ENCODE results near the gene NR1D2. TPM values are rescaled to one million over a fixed set of nuclear protein-coding genes. Genes with fewer than 3 reads are reported as not detected.

The NR1D2 gene
- total RNA-seq, 1 experiment from 2014 or later, result 18.4 TPM

- H3K4me1 Mint-ChIP-seq, result peaks cover 6% of the 10 kb centered on the region
- peaks cover 4% of the 10 kb centered on the region; the same call in 1 of the 2 replicates for H3K9me3 Mint-ChIP-seq
- H3K27me3 Mint-ChIP-seq (ENCODE audit: low read depth), result no peaks in the 10 kb centered on the region; the same call in 1 of the 2 replicates
- no peak overlapping the region for H3K27ac Mint-ChIP-seq
- ATAC-seq (no peak), DNase-seq (ENCODE audit: low spot score) (no peak)
- ChIA-PET POLR2A (interaction anchor here (0.6 kb wide), 1 partner anchor 45 kb away, joined by 4 read pairs; no protein-coding TSS in a partner anchor), CTCF (no interaction called here)
- TF ChIP-seq EMX1 (CRISPR knock-in tag; IDR thresholded peaks at IDR 0.05) (no peak), NFE2L1 (CRISPR knock-in tag; IDR thresholded peaks at IDR 0.05) (no peak), JUN (CRISPR knock-in tag; IDR thresholded peaks at IDR 0.05) (no peak), FOXP1 (CRISPR knock-in tag; IDR thresholded peaks at IDR 0.05; ENCODE audit: borderline replicate concordance) (no peak), ZNF138 (CRISPR knock-in tag; conservative IDR thresholded peaks at IDR 0.05) (no peak), HMGA2 (CRISPR knock-in tag; IDR thresholded peaks at IDR 0.05) (no peak), PRDM15 (CRISPR knock-in tag; IDR thresholded peaks at IDR 0.05) (no peak), CTCF (IDR thresholded peaks at IDR 0.05) (no peak), ESRRA (CRISPR knock-in tag; IDR thresholded peaks at IDR 0.05; ENCODE audit: borderline replicate concordance) (no peak), FOXJ3 (CRISPR knock-in tag; IDR thresholded peaks at IDR 0.05; ENCODE audit: borderline replicate concordance) (no peak), KAT7 (CRISPR knock-in tag; IDR thresholded peaks at IDR 0.05; ENCODE audit: borderline replicate concordance) (no peak), FOXP4 (CRISPR knock-in tag; IDR thresholded peaks at IDR 0.05) (no peak), E2F4 (CRISPR knock-in tag; IDR thresholded peaks at IDR 0.05; ENCODE audit: borderline replicate concordance, low read depth) (no peak), ZNF121 (CRISPR knock-in tag; IDR thresholded peaks at IDR 0.05) (no peak), CREB1 (CRISPR knock-in tag; IDR thresholded peaks at IDR 0.05) (no peak), ARID4B (CRISPR knock-in tag; IDR thresholded peaks at IDR 0.05; ENCODE audit: borderline replicate concordance) (no peak), NR1H2 (CRISPR knock-in tag; IDR thresholded peaks at IDR 0.05) (no peak)
- H3K36me3 Mint-ChIP-seq, result 0 out of 2 replicates have a peak, but pooled peaks cover 3% of the 10 kb centered on the region
- no peak overlapping the region for H3K4me3 Mint-ChIP-seq
Measured at GRCh38 chr3:23991306-23991682, 46.2 kb downstream of the NR1D2 start.

Measured in WTC11 (cell line).